GM12878 (cell line): Measurements from ENCODE around the gene FYTTD1. TPM values are rescaled to one million over a fixed set of nuclear protein-coding genes. Genes with fewer than 3 reads are reported as not detected.

Experiments
- ATF2 ChIP-seq: IDR thresholded peaks from 2 replicates; pipeline ENCODE4 v1.6.1; 2012; ENCODE audit warnings: low read length, inconsistent platforms
- BCL11A ChIP-seq: IDR thresholded peaks from 2 replicates; pipeline ENCODE4 v1.6.1; 2011; ENCODE audit warnings: low read depth, low read length
- CHD2 ChIP-seq: IDR thresholded peaks from 2 replicates; pipeline ENCODE4 v1.6.1; 2011; ENCODE audit warnings: low read depth, low read length, improper control_type of control experiment, borderline replicate concordance
- CHD4 ChIP-seq: fragments of 200-600 bp; sonication (generic); IDR thresholded peaks from 2 replicates; pipeline ENCODE4 v1.6.1; 2016; ENCODE audit warnings: mild to moderate bottlenecking
- CREB1 ChIP-seq: IDR thresholded peaks from 2 replicates; pipeline ENCODE4 v1.6.1; 2012; ENCODE audit warnings: low read depth, mild to moderate bottlenecking, inconsistent platforms
- FOS ChIP-seq: IDR thresholded peaks from 3 replicates; pipeline ENCODE4 v1.6.1; 2011; ENCODE audit warnings: borderline replicate concordance; ENCODE audit not compliant: insufficient read length; ENCODE audit errors: extremely low read depth
- IKZF2 ChIP-seq, 2 experiments: fragments of 450-650 bp; IDR thresholded peaks; 2 replicates each; pipeline ENCODE4 v1.6.1; 2017; ENCODE audit warnings: mild to moderate bottlenecking in 2 of 2, moderate library complexity in 2 of 2
- IRF4 ChIP-seq: IDR thresholded peaks from 2 replicates; pipeline ENCODE4 v1.6.1; 2011; ENCODE audit warnings: low read depth, low read length
- KAT2A ChIP-seq: conservative IDR thresholded peaks from 2 replicates; pipeline ENCODE4 v1.6.1; 2011; ENCODE audit warnings: low read depth, low read length; ENCODE audit not compliant: control insufficient read depth
- MTA2 ChIP-seq: fragments of 450-650 bp; IDR thresholded peaks from 2 replicates; pipeline ENCODE4 v1.6.1; 2016; ENCODE audit warnings: low read depth, mild to moderate bottlenecking, moderate library complexity
- MXI1 ChIP-seq: fragments of 150-350 bp; IDR thresholded peaks from 2 replicates; pipeline ENCODE4 v1.6.1; 2011; ENCODE audit warnings: low read depth, mild to moderate bottlenecking, inconsistent platforms, low read length, improper control_type of control experiment
- NFXL1 ChIP-seq: fragments of 450-650 bp; IDR thresholded peaks from 2 replicates; pipeline ENCODE4 v1.6.1; 2017; ENCODE audit warnings: antibody characterized with exemption, mild to moderate bottlenecking, borderline replicate concordance
- NFYB ChIP-seq: IDR thresholded peaks from 2 replicates; pipeline ENCODE4 v1.6.1; 2011; ENCODE audit warnings: low read depth, mild to moderate bottlenecking, low read length, improper control_type of control experiment, moderate library complexity; ENCODE audit not compliant: insufficient read depth
- NR2C2 ChIP-seq: IDR thresholded peaks from 2 replicates; pipeline ENCODE4 v1.6.1; 2011; ENCODE audit warnings: borderline replicate concordance, low read depth; ENCODE audit not compliant: control insufficient read depth, insufficient read length
- NR2F1 ChIP-seq: fragments of 450-650 bp; conservative IDR thresholded peaks from 2 replicates; pipeline ENCODE4 v1.6.1; 2017; ENCODE audit warnings: mild to moderate bottlenecking
- RAD21 ChIP-seq: IDR thresholded peaks from 2 replicates; pipeline ENCODE4 v1.6.1; 2011; ENCODE audit warnings: mild to moderate bottlenecking, low read depth, low read length, moderate library complexity; ENCODE audit not compliant: insufficient read depth
- SIN3A ChIP-seq: IDR thresholded peaks from 2 replicates; pipeline ENCODE4 v1.6.1; 2012; ENCODE audit warnings: low read depth, low read length, improper control_type of control experiment
- SP1 ChIP-seq: IDR thresholded peaks from one replicate; pipeline ENCODE4 v1.6.1; 2011; ENCODE audit warnings: low read depth, low read length
- SPI1 ChIP-seq: IDR thresholded peaks from 2 replicates; pipeline ENCODE4 v1.6.1; 2011; ENCODE audit warnings: low read depth, mild to moderate bottlenecking, low read length, moderate library complexity, borderline replicate concordance; ENCODE audit not compliant: insufficient read depth
- SREBF1 ChIP-seq: IDR thresholded peaks from 2 replicates; pipeline ENCODE4 v1.6.1; 2012; ENCODE audit warnings: mild to moderate bottlenecking, low read length
- SRF ChIP-seq, 2 experiments: IDR thresholded peaks; 2 replicates each; pipeline ENCODE4 v1.6.1; 2011; ENCODE audit warnings: low read depth in 2 of 2, low read length in 2 of 2, mild to moderate bottlenecking in 1 of 2, moderate library complexity in 1 of 2
- TCF7 ChIP-seq: IDR thresholded peaks from 2 replicates; pipeline ENCODE4 v1.6.1; 2014; ENCODE audit warnings: antibody characterized with exemption, borderline replicate concordance
- ZNF274 ChIP-seq: IDR thresholded peaks from one replicate; pipeline ENCODE4 v1.8.0; 2011; ENCODE audit not compliant: insufficient read length, insufficient read depth
- polyA plus RNA-seq, 11 experiments: library from polyadenylated mRNA; depleted of rRNA in 4 of 11; unstranded in 6 of 11; stranded (reverse) in 5 of 11; fragments of >200 nt; fragmentation: Nextera tagmentation in 4 of 11; fragmentation: Illumina TruSeq in 1 of 11; extraction: Ambion mirVana in 4 of 11; extraction: Trizol in 1 of 11; gene quantifications; 1 replicate in 1 of 11; 2 replicates in 10 of 11; pipeline versions ENCODE4 v1.2.1 to v1.2.3, GENCODE V29; 2011 to 2016; ENCODE audit warnings: inconsistent platforms in 2 of 11, missing spikeins in 2 of 11, low read depth in 1 of 11
- total RNA-seq, 4 experiments: library from RNA; depleted of rRNA in 3 of 4; stranded (reverse); fragments of >200 nt in 3 of 4; fragmentation: Illumina TruSeq in 1 of 4; extraction: Trizol in 1 of 4; gene quantifications; 2 replicates each; pipeline versions ENCODE4 v1.2.1 to v1.2.3, GENCODE V29; 2013 to 2021
- TF ChIP-seq, protein P1 (sequence below): fragments of 150-350 bp; IDR thresholded peaks from 2 replicates; pipeline ENCODE4 v1.6.1; 2016; ENCODE audit warnings: low read depth, low read length
- TF ChIP-seq, protein P2 (sequence below): IDR thresholded peaks from 2 replicates; pipeline ENCODE4 v1.6.1; 2011; ENCODE audit warnings: low read depth, low read length, improper control_type of control experiment, borderline replicate concordance
- TF ChIP-seq, protein P3 (sequence below): fragments of 450-650 bp; IDR thresholded peaks from 2 replicates; pipeline ENCODE4 v1.6.1; 2016; ENCODE audit warnings: mild to moderate bottlenecking

Gene FYTTD1
- total and polyA plus RNA-seq, 10 of the 15 experiments (the other 5 are each of a cell fraction or from before 2014, with no cell fraction given), result 25.5 to 101 (median 59.4) TPM

DNA sequence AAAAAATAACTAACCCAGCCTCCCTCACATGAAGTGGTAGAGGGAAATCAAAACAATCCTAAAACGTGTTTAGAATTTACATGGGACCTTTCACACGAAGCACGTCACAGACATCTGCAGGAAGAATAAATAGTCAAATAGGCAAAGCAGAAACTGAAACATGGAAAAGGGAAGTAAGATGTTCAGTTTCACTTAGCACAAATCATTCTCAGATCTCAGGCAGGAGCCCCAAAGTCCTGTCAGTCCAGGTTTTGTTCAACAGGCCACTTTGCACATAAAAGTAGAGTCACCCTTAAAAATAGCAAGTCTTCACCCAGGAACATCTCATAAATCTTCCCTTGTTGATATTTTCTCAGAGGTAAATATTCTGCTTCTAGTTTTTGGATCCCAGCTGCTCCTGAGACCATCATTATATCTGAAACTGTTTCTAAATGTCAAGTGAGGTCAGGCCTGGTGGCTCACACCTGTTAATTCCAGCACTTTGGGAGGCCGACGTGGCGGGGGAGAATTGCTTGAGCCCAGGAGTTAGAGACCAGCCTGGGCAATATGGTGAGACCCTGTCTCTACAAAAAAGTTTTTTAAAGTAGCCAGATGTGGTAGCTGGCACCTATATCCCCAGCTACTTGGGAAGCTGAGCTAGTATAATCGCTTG lies 14.9 kb upstream of the FYTTD1 start (continued):
- TF ChIP-seq KAT2A, result no peak
- peak; percentile 84 for TF ChIP-seq CREB1
- no peak for TF ChIP-seq CHD4
- peak; percentile 66 for TF ChIP-seq SP1
- no peak for TF ChIP-seq SREBF1
- TF ChIP-seq IKZF2 (IDR thresholded peaks at IDR 0.05), result peak; percentile 89 to 91
- peak; percentile 80 for TF ChIP-seq ATF2
- 0 out of 2 replicates have a peak, but pooled peaks have one; percentile 30 for TF ChIP-seq CHD2
- TF ChIP-seq NFYB, result no peak
- TF ChIP-seq TCF7, result no peak
- no peak for TF ChIP-seq SPI1
- TF ChIP-seq, protein P1, sequence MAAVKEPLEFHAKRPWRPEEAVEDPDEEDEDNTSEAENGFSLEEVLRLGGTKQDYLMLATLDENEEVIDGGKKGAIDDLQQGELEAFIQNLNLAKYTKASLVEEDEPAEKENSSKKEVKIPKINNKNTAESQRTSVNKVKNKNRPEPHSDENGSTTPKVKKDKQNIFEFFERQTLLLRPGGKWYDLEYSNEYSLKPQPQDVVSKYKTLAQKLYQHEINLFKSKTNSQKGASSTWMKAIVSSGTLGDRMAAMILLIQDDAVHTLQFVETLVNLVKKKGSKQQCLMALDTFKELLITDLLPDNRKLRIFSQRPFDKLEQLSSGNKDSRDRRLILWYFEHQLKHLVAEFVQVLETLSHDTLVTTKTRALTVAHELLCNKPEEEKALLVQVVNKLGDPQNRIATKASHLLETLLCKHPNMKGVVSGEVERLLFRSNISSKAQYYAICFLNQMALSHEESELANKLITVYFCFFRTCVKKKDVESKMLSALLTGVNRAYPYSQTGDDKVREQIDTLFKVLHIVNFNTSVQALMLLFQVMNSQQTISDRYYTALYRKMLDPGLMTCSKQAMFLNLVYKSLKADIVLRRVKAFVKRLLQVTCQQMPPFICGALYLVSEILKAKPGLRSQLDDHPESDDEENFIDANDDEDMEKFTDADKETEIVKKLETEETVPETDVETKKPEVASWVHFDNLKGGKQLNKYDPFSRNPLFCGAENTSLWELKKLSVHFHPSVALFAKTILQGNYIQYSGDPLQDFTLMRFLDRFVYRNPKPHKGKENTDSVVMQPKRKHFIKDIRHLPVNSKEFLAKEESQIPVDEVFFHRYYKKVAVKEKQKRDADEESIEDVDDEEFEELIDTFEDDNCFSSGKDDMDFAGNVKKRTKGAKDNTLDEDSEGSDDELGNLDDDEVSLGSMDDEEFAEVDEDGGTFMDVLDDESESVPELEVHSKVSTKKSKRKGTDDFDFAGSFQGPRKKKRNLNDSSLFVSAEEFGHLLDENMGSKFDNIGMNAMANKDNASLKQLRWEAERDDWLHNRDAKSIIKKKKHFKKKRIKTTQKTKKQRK, result no peak
- no peak for TF ChIP-seq NFXL1
- 0 out of 2 replicates have a peak, but pooled peaks have one; percentile 43 for TF ChIP-seq BCL11A
- TF ChIP-seq NR2C2, result no peak
- no peak for TF ChIP-seq RAD21
- TF ChIP-seq, protein P2, sequence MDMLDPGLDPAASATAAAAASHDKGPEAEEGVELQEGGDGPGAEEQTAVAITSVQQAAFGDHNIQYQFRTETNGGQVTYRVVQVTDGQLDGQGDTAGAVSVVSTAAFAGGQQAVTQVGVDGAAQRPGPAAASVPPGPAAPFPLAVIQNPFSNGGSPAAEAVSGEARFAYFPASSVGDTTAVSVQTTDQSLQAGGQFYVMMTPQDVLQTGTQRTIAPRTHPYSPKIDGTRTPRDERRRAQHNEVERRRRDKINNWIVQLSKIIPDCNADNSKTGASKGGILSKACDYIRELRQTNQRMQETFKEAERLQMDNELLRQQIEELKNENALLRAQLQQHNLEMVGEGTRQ, result no peak; the same call in 1 of the 2 replicates
- peak; percentile 79 for TF ChIP-seq IRF4
- no peak for TF ChIP-seq FOS
- TF ChIP-seq, protein P3, sequence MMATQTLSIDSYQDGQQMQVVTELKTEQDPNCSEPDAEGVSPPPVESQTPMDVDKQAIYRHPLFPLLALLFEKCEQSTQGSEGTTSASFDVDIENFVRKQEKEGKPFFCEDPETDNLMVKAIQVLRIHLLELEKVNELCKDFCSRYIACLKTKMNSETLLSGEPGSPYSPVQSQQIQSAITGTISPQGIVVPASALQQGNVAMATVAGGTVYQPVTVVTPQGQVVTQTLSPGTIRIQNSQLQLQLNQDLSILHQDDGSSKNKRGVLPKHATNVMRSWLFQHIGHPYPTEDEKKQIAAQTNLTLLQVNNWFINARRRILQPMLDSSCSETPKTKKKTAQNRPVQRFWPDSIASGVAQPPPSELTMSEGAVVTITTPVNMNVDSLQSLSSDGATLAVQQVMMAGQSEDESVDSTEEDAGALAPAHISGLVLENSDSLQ, result peak; percentile 85
- peak; percentile 32; the same call in 1 of the 2 replicates for TF ChIP-seq SIN3A
- TF ChIP-seq ZNF274, result no peak
- no peak for TF ChIP-seq SRF (IDR thresholded peaks at IDR 0.05; ENCODE audit: low read depth in 2 of 2, low read length in 2 of 2)
- peak; percentile 89; the same call in 1 of the 2 replicates for TF ChIP-seq MXI1
- TF ChIP-seq NR2F1, result peak; percentile 83; the same call in 1 of the 2 replicates
- peak; percentile 76 for TF ChIP-seq MTA2
